ENCODE data around the gene CENPB. TPM values are rescaled to one million over a fixed set of nuclear protein-coding genes. Genes with fewer than 3 reads are reported as not detected.

The CENPB gene
- total RNA-seq, 5 donors from 2014 or later (not counting 1 experiment from before 2014, with no cell fraction given) = 37.0 to 79.0 (median 60.8) TPM

- Histone ChIP-seq H3K4me3 (ENCODE audit: control insufficient read depth in 1 of 2, extremely low read depth in 1 of 2, low read length in 1 of 2) (peak overlapping the region in 1 of 2 donors; percentile 11), H3K4me1 (ENCODE audit: control insufficient read depth in 1 of 2, extremely low read depth in 1 of 2, insufficient read depth in 2 of 2, low read length in 2 of 2) (no peaks in the 10 kb centered on the region), H3K27ac (ENCODE audit: low read length) (no peak overlapping the region), H3K27me3 (replicated peaks in 1 of 2; ENCODE audit: control insufficient read depth in 2 of 2, extremely low read depth in 1 of 2, insufficient read depth in 2 of 2, low read length in 1 of 2) (peaks cover 0 to 40% of the 10 kb centered on the region in 2 experiments), H3K9me3 (no peaks in the 10 kb centered on the region), H3K36me3 (ENCODE audit: control insufficient read depth in 2 of 2, extremely low read depth in 1 of 2, insufficient read depth in 1 of 2, low read length in 1 of 2) (peaks cover 4 to 8% of the 10 kb centered on the region in 2 donors)
- H3K27me3 Mint-ChIP-seq = peaks cover 0 to 13% of the 10 kb centered on the region in 2 donors
- ChIA-PET POLR2A (no interaction called here), CTCF (interaction anchor here in 1 of 2 donors (0.9 to 1.5 kb wide), 2 partner anchors 104 to 334 kb away, joined by 6 read pairs; no protein-coding TSS in a partner anchor)
- ATAC-seq (replicated peaks in 1 of 4) (peak; percentile 18 to 80 (median 52)), DNase-seq (peak in 26 of 35 experiments; percentile 9 to 67 (median 32))
- peaks cover 6 to 16% (median 14%) of the 10 kb centered on the region in 3 donors for H3K4me1 Mint-ChIP-seq
- H3K9me3 Mint-ChIP-seq = no peaks in the 10 kb centered on the region
- peak overlapping the region in 1 of 2 donors; percentile 70 for H3K27ac Mint-ChIP-seq
- 61% methylated on average over 83 of the region's 95 CpGs for WGBS (ENCODE audit: insufficient coverage)
- H3K36me3 Mint-ChIP-seq = peaks cover 3% of the 10 kb centered on the region
- H3K4me3 Mint-ChIP-seq = peak overlapping the region; percentile 63 to 80 (median 78)
Observed at GRCh38 chr20:3751675-3752385, 34.7 kb downstream of the CENPB start.

DNA sequence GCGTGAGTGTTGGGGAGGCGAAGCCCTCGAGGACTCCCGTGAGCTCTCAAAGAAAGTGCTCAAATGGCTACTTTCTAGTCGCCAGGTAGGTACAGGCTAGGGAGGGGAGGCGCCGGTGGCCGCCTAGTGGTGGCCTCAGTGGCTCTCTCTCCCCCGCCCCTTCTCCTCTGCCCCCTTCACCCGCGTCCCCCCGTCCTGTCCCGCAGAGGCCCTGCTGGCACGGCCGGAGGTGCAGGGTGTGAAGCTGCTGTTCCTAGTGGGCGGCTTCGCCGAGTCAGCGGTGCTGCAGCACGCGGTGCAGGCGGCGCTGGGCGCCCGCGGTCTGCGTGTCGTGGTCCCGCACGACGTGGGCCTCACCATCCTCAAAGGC, 35.2 kb downstream of the CENPB start:
- Mint-ChIP-seq H3K36me3 (no peaks in the 10 kb centered on the region), H3K4me1 (peaks cover 6 to 16% (median 14%) of the 10 kb centered on the region in 3 donors), H3K27ac (no peak overlapping the region), H3K4me3 (peak overlapping the region in 2 of 3 donors; percentile 53 to 58), H3K27me3 (peaks cover 0 to 18% of the 10 kb centered on the region in 2 donors), H3K9me3 (no peaks in the 10 kb centered on the region)
- ChIA-PET CTCF (interaction anchor here in 1 of 2 donors (1.0 kb wide), 1 partner anchor 69 kb away, joined by 3 read pairs; the partner anchor contains the start of gene AP5S1), POLR2A (no interaction called here)
- no peak overlapping the region for H3K4me3 ChIP-seq (ENCODE audit: control insufficient read depth in 1 of 2, extremely low read depth in 1 of 2, low read length in 1 of 2)
- no peak for DNase-seq
- no peak overlapping the region for H3K27ac ChIP-seq (ENCODE audit: low read length)
- no peak for ATAC-seq (replicated peaks in 1 of 4)
- 93% methylated on average over 20 of the region's 31 CpGs for WGBS (ENCODE audit: insufficient coverage)
- H3K9me3 ChIP-seq = no peaks in the 10 kb centered on the region
- peaks cover 0 to 44% of the 10 kb centered on the region in 2 experiments for H3K27me3 ChIP-seq (replicated peaks in 1 of 2; ENCODE audit: control insufficient read depth in 2 of 2, extremely low read depth in 1 of 2, insufficient read depth in 2 of 2, low read length in 1 of 2)
- no peaks in the 10 kb centered on the region for H3K4me1 ChIP-seq (ENCODE audit: control insufficient read depth in 1 of 2, extremely low read depth in 1 of 2, insufficient read depth in 2 of 2, low read length in 2 of 2)
- H3K36me3 ChIP-seq (ENCODE audit: control insufficient read depth in 2 of 2, extremely low read depth in 1 of 2, insufficient read depth in 1 of 2, low read length in 1 of 2) = peaks cover 4 to 6% of the 10 kb centered on the region in 2 donors

GRCh38 chr20:3749689-3750531, 36.6 kb downstream of the CENPB start:
- Mint-ChIP-seq H3K4me3 (peak overlapping the region in 1 of 3 donors; percentile 53), H3K4me1 (peaks cover 10 to 22% (median 20%) of the 10 kb centered on the region in 3 donors), H3K27me3 (peaks cover 0 to 23% of the 10 kb centered on the region in 2 donors), H3K36me3 (no peaks in the 10 kb centered on the region), H3K9me3 (no peaks in the 10 kb centered on the region), H3K27ac (no peak overlapping the region)
- ChIA-PET CTCF (interaction anchor here (1.0 kb wide), 2 partner anchors 71 to 73 kb away, joined by 3 read pairs; partner anchors contain the start of gene AP5S1 (in 1 of the 2)), POLR2A (interaction anchor here in 1 of 2 donors (0.5 to 0.6 kb wide), 4 partner anchors 16 to 179 kb away, joined by 3 to 10 read pairs (median 3); no protein-coding TSS in a partner anchor)
- no peaks in the 10 kb centered on the region for H3K36me3 ChIP-seq (ENCODE audit: control insufficient read depth in 2 of 2, extremely low read depth in 1 of 2, insufficient read depth in 1 of 2, low read length in 1 of 2)
- H3K9me3 ChIP-seq = no peaks in the 10 kb centered on the region
- peaks cover 0 to 8% of the 10 kb centered on the region in 2 experiments for H3K4me1 ChIP-seq (ENCODE audit: control insufficient read depth in 1 of 2, extremely low read depth in 1 of 2, insufficient read depth in 2 of 2, low read length in 2 of 2)
- H3K27ac ChIP-seq (ENCODE audit: low read length) = no peak overlapping the region
- 69% methylated on average over 61 of the region's 72 CpGs for WGBS (ENCODE audit: insufficient coverage)
- ATAC-seq (replicated peaks in 1 of 4) (peak in 1 of 4 experiments; percentile 13), DNase-seq (peak in 12 of 35 experiments; percentile 12 to 46 (median 18))
- H3K4me3 ChIP-seq (ENCODE audit: control insufficient read depth in 1 of 2, extremely low read depth in 1 of 2, low read length in 1 of 2) = no peak overlapping the region
- peaks cover 0 to 57% of the 10 kb centered on the region in 2 experiments for H3K27me3 ChIP-seq (replicated peaks in 1 of 2; ENCODE audit: control insufficient read depth in 2 of 2, extremely low read depth in 1 of 2, insufficient read depth in 2 of 2, low read length in 1 of 2)

- WGBS (ENCODE audit: insufficient coverage) = 51% methylated on average over 4 of the region's 24 CpGs
- no peak overlapping the region for H3K4me3 ChIP-seq (ENCODE audit: control insufficient read depth in 1 of 2, extremely low read depth in 1 of 2, low read length in 1 of 2)
- ChIA-PET CTCF (interaction anchor here in 1 of 2 donors (1.0 kb wide), 1 partner anchor 72 kb away, joined by 3 read pairs; no protein-coding TSS in a partner anchor), POLR2A (interaction anchor here in 1 of 2 donors (0.5 kb wide), 1 partner anchor 180 kb away, joined by 3 read pairs; no protein-coding TSS in a partner anchor)
- H3K27me3 Mint-ChIP-seq = peaks cover 0 to 24% of the 10 kb centered on the region in 2 donors
- H3K4me1 ChIP-seq (ENCODE audit: control insufficient read depth in 1 of 2, extremely low read depth in 1 of 2, insufficient read depth in 2 of 2, low read length in 2 of 2) = peaks cover 0 to 13% of the 10 kb centered on the region in 2 experiments
- H3K9me3 ChIP-seq = no peaks in the 10 kb centered on the region
- DNase-seq (no peak), ATAC-seq (replicated peaks in 1 of 4) (no peak)
- H3K36me3 ChIP-seq (ENCODE audit: control insufficient read depth in 2 of 2, extremely low read depth in 1 of 2, insufficient read depth in 1 of 2, low read length in 1 of 2) = no peaks in the 10 kb centered on the region
- H3K4me1 Mint-ChIP-seq = peaks cover 13 to 29% (median 26%) of the 10 kb centered on the region in 3 donors
- no peak overlapping the region for H3K4me3 Mint-ChIP-seq
- H3K27me3 ChIP-seq (replicated peaks in 1 of 2; ENCODE audit: control insufficient read depth in 2 of 2, extremely low read depth in 1 of 2, insufficient read depth in 2 of 2, low read length in 1 of 2) = peaks cover 0 to 61% of the 10 kb centered on the region in 2 experiments
- no peak overlapping the region for H3K27ac ChIP-seq (ENCODE audit: low read length)
- no peaks in the 10 kb centered on the region for H3K9me3 Mint-ChIP-seq
- no peaks in the 10 kb centered on the region for H3K36me3 Mint-ChIP-seq
- H3K27ac Mint-ChIP-seq = no peak overlapping the region
Observed at GRCh38 chr20:3749087-3749688, 37.4 kb downstream of the CENPB start.

DNA sequence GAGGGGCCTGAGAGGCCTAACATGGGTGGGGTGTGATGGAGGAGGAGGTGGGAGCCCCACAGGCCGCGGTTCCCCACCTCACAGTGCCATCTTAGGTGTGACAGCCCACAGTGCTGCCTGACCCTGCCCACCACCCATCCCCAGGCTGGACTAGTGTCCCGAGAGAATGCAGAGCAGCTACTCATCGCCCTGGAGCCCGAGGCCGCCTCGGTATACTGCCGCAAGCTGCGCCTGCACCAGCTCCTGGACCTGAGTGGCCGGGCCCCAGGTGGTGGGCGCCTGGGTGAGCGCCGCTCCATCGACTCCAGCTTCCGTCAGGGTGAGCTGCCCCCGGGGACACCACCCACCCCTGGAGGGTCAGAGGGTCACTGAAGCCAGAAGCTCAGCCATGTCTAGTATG, 38.5 kb downstream of the CENPB start:
- ATAC-seq (replicated peaks in 1 of 4) (no peak), DNase-seq (no peak)
- H3K36me3 Mint-ChIP-seq = no peaks in the 10 kb centered on the region
- Histone ChIP-seq H3K9me3 (no peaks in the 10 kb centered on the region), H3K4me1 (ENCODE audit: control insufficient read depth in 1 of 2, extremely low read depth in 1 of 2, insufficient read depth in 2 of 2, low read length in 2 of 2) (peaks cover 0 to 13% of the 10 kb centered on the region in 2 experiments), H3K27ac (ENCODE audit: low read length) (no peak overlapping the region), H3K36me3 (ENCODE audit: control insufficient read depth in 2 of 2, extremely low read depth in 1 of 2, insufficient read depth in 1 of 2, low read length in 1 of 2) (no peaks in the 10 kb centered on the region), H3K4me3 (ENCODE audit: control insufficient read depth in 1 of 2, extremely low read depth in 1 of 2, low read length in 1 of 2) (no peak overlapping the region), H3K27me3 (replicated peaks in 1 of 2; ENCODE audit: control insufficient read depth in 2 of 2, extremely low read depth in 1 of 2, insufficient read depth in 2 of 2, low read length in 1 of 2) (peaks cover 0 to 61% of the 10 kb centered on the region in 2 experiments)
- H3K4me1 Mint-ChIP-seq = peaks cover 12 to 28% (median 24%) of the 10 kb centered on the region in 3 donors
- CTCF ChIA-PET = no interaction called here
- peaks cover 0 to 24% of the 10 kb centered on the region in 2 donors for H3K27me3 Mint-ChIP-seq
- H3K27ac Mint-ChIP-seq = no peak overlapping the region
- no peak overlapping the region for H3K4me3 Mint-ChIP-seq
- POLR2A ChIA-PET = no interaction called here
- H3K9me3 Mint-ChIP-seq = no peaks in the 10 kb centered on the region
- 100% methylated on average over 2 of the region's 16 CpGs for WGBS (ENCODE audit: insufficient coverage)
